HG03280 (cell line): Measurements from ENCODE around the gene NPHP4.

Experiments
- ATAC-seq: cut with Tn5 transposase; IDR thresholded peaks from one replicate; pipeline ENCODE4 v1.9.1; 2021; ENCODE audit warnings: mild to moderate bottlenecking, moderate library complexity; ENCODE audit not compliant: unreplicated experiment

Gene NPHP4

DNA sequence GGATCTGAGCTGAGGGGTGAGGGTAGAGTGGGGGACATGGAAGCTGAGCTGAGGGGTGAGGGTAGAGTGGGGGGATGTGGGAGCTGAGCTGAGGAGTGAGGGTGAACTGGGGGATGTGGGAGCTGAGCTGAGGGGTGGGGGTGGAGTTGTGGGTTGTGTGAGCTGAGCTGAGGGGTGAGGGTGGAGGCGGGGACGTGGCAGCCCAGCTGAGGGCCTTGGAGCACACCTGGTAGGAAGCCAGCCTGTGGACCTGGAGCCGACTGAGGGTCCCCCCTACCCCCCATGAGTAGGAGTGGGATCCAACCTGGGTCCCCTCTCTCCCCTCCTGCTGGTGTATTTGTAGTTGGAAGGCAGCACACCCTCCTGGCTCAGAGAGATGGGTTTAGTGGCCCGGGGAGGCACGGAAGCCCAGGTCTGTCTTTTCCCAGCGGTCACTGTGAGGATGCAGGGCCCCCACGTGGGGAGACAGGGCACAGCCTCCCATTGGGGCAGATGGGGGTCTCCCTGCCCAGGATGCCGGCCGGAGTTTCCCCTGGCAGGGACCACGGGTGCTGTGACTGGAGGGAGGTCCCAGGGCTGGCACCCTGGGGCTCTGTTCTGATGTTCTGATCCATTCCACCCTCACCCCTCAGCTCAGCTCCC lies 13.2 kb upstream of the NPHP4 start:
- no peak for ATAC-seq

DNA sequence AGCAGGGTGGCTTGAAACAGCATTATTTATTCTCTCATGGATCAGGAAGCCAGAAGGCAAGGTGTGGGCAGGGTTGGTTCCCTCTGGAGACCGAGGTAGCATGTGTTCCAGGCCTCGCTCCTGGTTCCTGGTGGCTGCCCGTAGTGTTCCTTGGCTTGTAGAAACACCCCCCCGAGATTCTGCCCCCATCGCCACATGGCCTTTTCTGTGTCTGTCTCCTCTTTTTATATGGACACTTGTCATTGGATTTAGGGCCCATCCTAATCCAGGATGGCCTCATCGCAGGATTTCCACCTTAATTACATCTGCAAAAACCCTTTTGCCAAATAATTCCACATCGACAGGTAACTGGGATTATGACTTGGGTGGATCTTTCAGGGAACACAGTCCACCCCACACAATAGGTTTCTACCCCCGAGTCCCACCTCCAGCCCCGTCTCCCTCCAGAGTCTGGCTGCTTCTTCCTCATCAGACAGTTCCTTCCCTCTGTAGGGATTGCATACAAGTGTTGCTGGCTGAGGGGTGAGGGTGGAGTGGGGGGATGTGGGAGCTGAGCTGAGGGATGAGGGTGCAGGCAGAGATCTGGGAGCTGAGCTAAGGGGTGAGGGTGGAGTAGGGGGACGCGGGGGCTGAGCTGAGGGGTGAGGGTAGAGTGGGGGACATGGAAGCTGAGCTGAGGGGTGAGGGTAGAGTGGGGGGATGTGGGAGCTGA lies 12.3 kb upstream of the NPHP4 start:
- no peak for ATAC-seq

DNA sequence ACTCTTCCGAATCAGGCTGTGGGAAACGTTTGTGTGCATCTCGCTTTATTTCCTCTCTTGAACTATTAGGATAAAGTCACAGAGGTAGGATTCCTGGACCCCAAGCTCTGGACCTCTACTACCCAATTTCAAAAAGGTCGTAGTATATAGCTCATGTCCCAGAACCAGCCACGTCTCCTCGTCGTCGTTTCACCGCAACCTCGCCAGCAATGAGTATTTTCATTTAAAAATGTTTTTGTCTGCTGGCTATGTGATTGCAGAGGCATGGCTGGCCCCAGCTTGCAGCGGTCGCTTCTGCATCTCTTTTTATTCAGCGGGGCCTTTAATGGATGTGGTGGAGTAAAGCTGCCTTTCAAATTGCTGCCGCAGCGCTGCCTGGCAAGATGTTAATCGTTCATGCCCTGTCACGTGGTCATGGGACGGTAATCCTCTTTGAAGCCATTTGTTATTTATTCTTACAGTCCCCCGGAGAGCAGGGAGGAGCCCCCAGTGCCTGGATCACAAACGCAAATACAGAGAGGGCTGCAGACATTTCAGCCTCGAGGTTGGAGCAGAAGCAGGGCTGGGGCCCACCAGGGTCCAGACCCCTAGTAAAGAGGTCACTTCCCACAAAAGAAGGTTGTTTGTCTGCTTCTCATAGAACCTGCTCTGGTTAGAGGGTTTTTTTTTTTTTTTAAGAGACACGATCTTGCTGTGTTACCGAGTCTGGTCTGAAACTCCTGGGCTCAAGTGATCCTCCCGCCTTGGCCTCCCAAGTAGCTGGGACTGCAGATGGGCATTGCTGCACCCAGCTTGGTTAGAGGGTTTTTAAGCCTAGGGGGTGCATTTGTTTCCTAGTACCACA lies 11.6 kb upstream of the NPHP4 start:
- ATAC-seq, result no peak

- ATAC-seq, result no peak
These were observed 10.7 kb upstream of the NPHP4 start for GRCh38 chr1:6002714-6003501.

DNA sequence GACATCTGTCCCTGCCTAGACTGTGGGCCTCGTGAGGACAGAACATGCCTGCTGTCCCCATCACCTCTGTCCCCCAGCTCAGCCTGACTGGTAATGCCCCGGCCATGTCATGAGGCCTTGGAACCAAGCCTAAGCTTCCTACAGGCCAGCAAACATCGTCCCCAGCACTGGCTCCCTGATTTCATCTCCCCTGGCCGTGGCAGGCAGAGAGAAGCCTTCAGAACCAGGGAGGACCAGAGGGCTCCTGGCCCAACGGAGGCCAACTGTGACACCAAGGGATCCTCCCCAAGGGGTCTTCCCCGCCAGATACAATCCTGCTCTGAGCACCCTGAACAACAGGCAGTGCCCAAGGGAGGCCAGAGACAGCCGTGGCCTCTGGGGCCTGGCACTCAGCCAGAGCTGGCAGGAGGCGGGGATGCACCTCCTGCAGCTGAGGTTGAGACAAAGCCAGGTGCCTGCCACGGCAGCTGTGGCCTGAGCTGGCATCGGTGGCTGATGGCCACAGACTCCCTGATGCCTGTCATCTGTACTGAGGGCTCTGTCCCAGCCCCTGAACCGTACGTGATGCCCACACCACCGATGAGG lies 9.9 kb upstream of the NPHP4 start:
- no peak for ATAC-seq

DNA sequence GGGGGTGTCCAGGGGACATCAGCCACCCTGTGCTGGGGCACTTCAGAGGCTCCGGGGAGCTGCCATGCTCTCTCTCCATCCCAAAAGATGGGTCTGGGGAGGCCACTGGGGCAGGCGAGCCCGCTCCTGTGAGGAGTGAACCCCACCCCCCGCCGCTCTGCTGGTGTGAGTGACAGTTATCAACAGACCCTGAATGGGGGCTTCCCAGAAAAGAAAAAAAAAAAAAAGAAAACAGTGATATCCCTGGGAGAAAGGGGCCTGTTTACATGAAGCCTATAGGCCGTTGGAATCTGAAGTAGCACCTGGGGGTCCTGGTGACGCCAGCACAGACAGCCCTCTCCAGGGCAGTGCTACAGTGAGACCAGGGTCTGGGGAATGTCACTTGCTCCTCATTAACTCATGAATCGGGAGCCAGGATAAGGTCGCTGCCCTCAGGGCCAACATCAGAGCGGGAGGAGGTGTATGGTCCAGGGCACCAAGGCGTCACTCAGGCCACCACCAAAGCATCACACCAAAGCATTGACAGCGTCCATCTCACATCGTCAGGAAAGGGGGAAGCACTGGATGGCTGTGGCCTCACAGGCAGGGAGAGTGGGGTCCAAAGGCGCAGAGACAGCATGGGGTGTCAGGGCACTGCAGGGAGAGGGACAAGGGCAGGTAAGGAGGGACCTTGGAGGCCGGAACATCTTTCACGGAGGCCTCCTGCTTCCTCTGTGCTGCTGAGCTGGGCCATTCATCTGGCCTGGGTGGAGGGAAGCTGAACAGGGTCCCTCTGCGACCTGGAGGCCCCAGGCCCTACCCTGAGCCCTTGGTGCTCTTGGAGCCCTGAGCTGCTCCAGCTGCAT lies 8.4 kb upstream of the NPHP4 start:
- no peak for ATAC-seq

GRCh38 chr1:5999711-6000443 lies 7.7 kb upstream of the NPHP4 start:
- ATAC-seq, result no peak

- ATAC-seq, result no peak
These were observed 6.7 kb upstream of the NPHP4 start for GRCh38 chr1:5998906-5999301.

GRCh38 chr1:5998051-5998905 lies 6.1 kb upstream of the NPHP4 start:
- no peak for ATAC-seq

- no peak for ATAC-seq
These were observed 5.1 kb upstream of the NPHP4 start for GRCh38 chr1:5997316-5997715.

- ATAC-seq, result no peak
These were observed 4.5 kb upstream of the NPHP4 start for GRCh38 chr1:5996641-5997270.

DNA sequence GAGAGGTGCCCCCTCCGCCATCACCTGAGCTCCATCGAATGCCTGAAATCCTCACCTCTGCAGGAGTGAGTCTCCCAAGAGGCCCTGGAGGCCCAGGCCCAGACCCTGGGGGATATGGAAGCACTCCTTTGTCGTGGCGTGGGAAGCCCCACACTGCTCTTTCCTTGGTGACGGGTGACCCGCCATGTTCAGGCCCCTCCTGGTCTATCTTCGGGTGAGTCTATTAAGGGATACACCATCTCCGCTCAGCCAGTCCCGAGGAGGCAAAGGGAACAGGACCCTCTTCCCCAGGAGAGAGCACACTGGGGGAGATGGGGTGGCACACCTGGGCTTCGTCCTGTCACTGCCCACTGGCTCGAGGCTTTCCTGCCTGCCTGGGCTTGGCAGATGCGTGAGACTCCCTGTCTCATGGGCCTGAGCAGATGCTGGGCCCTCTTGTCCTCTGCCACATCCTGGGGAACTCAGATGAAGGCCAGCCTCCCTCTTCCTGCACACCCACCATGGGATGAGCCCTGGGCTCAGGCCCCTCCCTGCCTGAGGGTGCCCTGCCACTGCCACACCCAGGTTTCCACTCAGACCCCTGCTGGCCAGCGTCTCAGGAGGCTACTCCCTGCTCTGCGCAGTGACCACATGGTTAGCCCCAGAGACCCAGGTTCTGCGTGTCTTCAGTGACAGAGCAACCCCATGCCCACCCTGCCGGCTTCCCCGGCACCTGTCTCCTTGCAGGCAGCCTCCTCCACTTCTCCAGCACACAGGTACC lies 3.8 kb upstream of the NPHP4 start:
- no peak for ATAC-seq

GRCh38 chr1:5994713-5995621 lies 2.7 kb upstream of the NPHP4 start:
- no peak for ATAC-seq

DNA sequence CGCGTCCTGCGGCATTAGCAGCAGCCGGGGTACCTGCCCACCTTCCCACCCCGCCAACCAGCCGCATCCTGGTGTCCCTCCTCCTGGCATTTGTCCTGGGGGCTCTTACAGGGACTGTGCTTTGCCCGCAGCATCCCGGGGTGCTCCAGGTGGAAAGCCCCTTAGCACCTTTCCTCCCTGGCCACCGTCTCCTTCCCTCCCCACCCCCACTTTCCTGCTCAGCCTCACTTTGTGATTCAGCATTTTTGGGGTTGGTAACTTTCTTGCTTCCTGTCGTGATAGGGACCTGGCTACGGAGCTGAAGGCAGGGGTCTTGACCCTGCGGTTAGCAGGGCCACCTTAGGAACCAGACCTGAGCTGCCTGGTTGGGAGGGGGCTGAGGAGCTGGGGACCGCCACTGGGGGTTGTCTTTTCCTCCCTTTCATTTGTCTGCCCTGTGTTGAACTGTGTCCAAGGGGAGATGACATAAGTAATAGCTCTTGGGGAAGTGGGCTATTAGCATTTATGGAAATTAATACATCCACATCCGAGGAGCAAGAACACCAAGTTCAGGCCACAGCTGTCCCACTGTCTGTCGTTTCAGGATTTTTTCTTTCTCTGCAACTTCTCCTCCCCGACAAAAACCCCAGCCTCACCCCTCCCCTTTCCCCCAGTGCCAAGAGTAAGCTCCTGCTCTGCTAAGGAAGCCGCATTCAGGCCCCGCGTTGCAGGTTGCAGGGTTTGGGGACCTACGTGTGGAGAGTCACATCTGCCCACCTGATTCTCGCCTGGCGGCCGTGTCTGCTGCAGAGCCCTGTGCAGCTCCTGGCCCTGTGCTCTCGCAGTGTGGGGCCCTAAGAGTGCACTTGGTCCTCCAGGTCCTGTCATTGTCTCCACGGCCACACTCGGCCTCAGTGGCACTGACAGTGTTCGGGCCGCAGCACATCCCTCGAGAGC lies 1.6 kb upstream of the NPHP4 start:
- no peak for ATAC-seq
